ENCODE results near the gene ZNF480. TPM values are rescaled to one million over a fixed set of nuclear protein-coding genes. Genes with fewer than 3 reads are reported as not detected.
"Not testable (repeated sequence)": the region's sequence is repeated elsewhere in the genome, so short reads cannot be mapped to it uniquely, and the experiment has no call there.

ZNF480 gene
- total RNA-seq, 2 donors from 2014 or later = 2.5 to 9.6 TPM

DNA sequence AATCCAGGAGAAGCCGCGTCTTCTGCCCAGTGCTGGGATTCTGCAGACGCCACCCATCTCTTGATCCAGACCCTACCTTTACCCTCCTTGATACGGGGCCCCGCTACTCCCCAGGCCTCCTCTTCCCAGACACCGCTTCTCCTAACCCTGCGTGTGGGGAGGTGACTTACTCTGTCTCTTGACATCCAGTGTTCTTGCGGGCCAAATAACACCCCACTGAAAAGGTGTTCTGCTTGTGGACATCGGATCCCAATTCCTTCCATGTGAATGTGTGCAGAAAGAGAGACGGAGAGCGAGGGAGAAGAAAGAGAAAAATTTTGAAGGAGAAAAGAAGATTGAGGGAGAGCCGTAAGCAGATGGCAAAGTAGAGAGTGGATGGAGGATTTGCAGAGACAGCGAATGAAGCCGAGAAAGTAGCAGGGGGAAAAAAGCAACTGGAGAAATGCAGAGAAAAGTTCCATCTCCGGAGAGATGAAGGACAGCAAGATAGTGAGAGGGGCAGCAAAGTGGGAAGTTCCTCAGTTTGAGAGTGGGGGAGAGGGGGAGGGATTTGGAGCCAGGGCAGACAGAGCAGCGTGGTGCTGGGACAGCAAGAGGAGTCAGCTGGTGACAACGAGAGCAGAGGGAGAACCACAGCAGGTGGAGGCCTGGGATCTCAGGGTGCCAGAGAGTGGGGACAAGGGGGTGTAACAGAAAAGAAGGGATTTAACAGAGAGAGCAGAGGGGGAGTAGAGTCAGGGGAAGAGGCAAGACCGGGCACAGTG is 814 bp downstream of the ZNF480 start:
- Mint-ChIP-seq H3K9me3 (peaks cover 22% of the 10 kb centered on the region), H3K4me1 (peaks cover 15% of the 10 kb centered on the region)
- no peak for ATAC-seq (replicated peaks)

GRCh38 chr19:52307275-52307674 is 10.3 kb downstream of the ZNF480 start:
- peaks cover 90% of the 10 kb centered on the region for H3K36me3 Mint-ChIP-seq (ENCODE audit: low read depth)
- no peak overlapping the region for H3K27ac Mint-ChIP-seq
- H3K4me3 Mint-ChIP-seq = no peak overlapping the region
- no peak for ATAC-seq (replicated peaks)
- no peaks in the 10 kb centered on the region for H3K4me1 Mint-ChIP-seq
- H3K9me3 Mint-ChIP-seq = peaks cover 11% of the 10 kb centered on the region
- no peaks in the 10 kb centered on the region for H3K27me3 Mint-ChIP-seq

More for the DNA sequence above, 814 bp downstream of the ZNF480 start:
- peak overlapping the region; percentile 90 for H3K4me3 Mint-ChIP-seq
- H3K27ac Mint-ChIP-seq = peak overlapping the region; percentile 99
- no peaks in the 10 kb centered on the region for H3K27me3 Mint-ChIP-seq
- H3K36me3 Mint-ChIP-seq (ENCODE audit: low read depth) = peaks cover 57% of the 10 kb centered on the region

DNA sequence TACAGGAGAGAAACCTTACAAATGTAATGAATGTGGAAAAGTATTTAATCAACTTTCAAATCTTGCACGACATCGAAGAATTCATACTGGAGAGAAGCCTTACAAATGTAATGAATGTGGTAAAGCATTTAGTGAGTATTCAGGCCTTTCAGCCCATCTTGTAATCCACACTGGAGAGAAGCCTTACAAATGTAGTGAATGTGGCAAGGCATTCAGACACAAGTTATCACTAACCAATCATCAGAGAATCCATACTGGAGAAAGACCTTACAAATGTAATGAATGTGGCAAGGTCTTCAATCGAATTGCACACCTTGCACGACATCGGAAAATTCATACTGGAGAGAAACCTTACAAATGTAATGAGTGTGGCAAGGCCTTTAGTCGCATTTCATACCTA is 25.5 kb downstream of the ZNF480 start:
- H3K4me1 Mint-ChIP-seq = no peaks in the 10 kb centered on the region
- no peak overlapping the region for H3K27ac Mint-ChIP-seq
- peaks cover 65% of the 10 kb centered on the region for H3K36me3 Mint-ChIP-seq (ENCODE audit: low read depth)
- H3K9me3 Mint-ChIP-seq = peaks cover 36% of the 10 kb centered on the region
- no peaks in the 10 kb centered on the region for H3K27me3 Mint-ChIP-seq
- H3K4me3 Mint-ChIP-seq = no peak overlapping the region
- no peak for ATAC-seq (replicated peaks)

- H3K36me3 Mint-ChIP-seq (ENCODE audit: low read depth) = peaks cover 8% of the 10 kb centered on the region
- H3K9me3 Mint-ChIP-seq = peaks cover 25% of the 10 kb centered on the region
- H3K4me1 Mint-ChIP-seq = peaks cover 3% of the 10 kb centered on the region
- no peak overlapping the region for H3K4me3 Mint-ChIP-seq
- no peaks in the 10 kb centered on the region for H3K27me3 Mint-ChIP-seq
- ATAC-seq (replicated peaks) = no peak
- H3K27ac Mint-ChIP-seq = no peak overlapping the region
These were observed 34.8 kb downstream of the ZNF480 start for GRCh38 chr19:52331757-52332156.

DNA sequence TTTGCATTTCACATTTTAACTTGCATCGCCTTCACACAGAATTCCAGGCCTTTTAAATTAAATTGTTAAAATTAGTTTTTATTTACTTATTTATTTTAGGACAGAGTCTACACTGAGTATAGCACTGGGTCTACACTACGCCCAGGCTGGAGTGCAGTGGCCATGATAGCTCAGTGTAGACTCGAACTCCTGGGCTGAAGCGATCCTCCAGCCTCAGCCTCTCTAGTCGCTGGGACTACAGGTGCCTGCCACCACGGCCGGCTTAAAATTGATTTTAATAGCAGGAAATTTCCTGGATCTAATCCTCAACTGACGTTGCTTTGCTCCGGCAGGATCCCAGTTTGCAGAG is 38.8 kb downstream of the ZNF480 start:
- Mint-ChIP-seq H3K9me3 (peaks cover 25% of the 10 kb centered on the region), H3K36me3 (ENCODE audit: low read depth) (peaks cover 15% of the 10 kb centered on the region), H3K4me3 (peak overlapping the region; percentile 86), H3K4me1 (peaks cover 8% of the 10 kb centered on the region), H3K27ac (peak overlapping the region; percentile 95), H3K27me3 (no peaks in the 10 kb centered on the region)
- peak; percentile 44 for ATAC-seq (replicated peaks)

DNA sequence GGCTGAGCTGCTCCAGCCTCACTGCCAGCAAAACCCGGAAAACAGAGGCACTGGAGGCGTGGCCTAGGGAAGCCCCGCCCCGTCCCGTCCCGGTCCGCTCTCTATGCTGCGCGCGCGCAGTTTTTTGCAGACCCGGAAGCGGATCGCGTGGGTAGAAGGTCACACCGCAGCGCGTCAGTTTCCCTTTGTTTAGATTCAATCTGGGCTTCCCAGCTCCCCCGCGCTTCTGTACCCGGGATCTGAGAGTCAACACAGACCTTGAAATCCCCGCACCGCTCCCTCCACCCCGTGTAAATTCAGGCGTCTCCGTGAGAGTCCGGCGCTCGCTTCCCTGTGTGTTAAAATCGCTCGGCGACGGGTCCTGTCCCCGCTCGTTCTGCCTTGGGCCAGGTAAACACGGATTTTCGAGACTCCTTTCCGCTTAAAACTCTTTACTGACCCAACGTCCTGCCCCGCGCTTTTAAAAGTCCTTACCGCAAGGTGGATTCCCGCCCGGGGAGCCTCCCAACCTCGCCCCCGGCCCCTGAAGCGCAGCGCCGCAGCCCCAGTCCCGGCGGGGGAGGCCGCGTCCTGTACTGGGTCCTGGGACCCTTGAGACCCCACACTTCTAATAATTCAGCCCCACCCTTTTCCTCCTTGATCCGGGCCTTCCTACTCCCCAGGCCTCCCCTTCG is 39.3 kb downstream of the ZNF480 start, which contains the start of gene ZNF610:
TSS of gene ZNF610 (plus strand) at position 127 of the 674 bp plus-strand sequence. CDS start 12,930 bp downstream, outside the sequence.
- Mint-ChIP-seq H3K36me3 (ENCODE audit: low read depth) (peaks cover 15% of the 10 kb centered on the region), H3K27ac (peak within 1 kb of the TSS; percentile 95), H3K4me1 (peaks cover 8% of the 10 kb centered on the region), H3K4me3 (peak within 1 kb of the TSS; percentile 86), H3K27me3 (no peaks in the 10 kb centered on the region), H3K9me3 (peaks cover 20% of the 10 kb centered on the region)
- ATAC-seq (replicated peaks) = peak; percentile 96

- Mint-ChIP-seq H3K9me3 (peaks cover 17% of the 10 kb centered on the region), H3K36me3 (ENCODE audit: low read depth) (peaks cover 15% of the 10 kb centered on the region), H3K27me3 (no peaks in the 10 kb centered on the region), H3K4me3 (peak overlapping the region; percentile 86), H3K27ac (peak overlapping the region; percentile 95), H3K4me1 (peaks cover 8% of the 10 kb centered on the region)
- ATAC-seq (replicated peaks) = no peak
These were observed 39.9 kb downstream of the ZNF480 start for GRCh38 chr19:52336791-52337381.

- H3K4me1 Mint-ChIP-seq; H3K27me3 Mint-ChIP-seq; ATAC-seq (replicated peaks); H3K4me3 Mint-ChIP-seq; H3K27ac Mint-ChIP-seq; H3K9me3 Mint-ChIP-seq: not testable (repeated sequence)
- peaks cover 15% of the 10 kb centered on the region for H3K36me3 Mint-ChIP-seq (ENCODE audit: low read depth)
These were observed 42.1 kb downstream of the ZNF480 start for GRCh38 chr19:52339022-52339421.

DNA sequence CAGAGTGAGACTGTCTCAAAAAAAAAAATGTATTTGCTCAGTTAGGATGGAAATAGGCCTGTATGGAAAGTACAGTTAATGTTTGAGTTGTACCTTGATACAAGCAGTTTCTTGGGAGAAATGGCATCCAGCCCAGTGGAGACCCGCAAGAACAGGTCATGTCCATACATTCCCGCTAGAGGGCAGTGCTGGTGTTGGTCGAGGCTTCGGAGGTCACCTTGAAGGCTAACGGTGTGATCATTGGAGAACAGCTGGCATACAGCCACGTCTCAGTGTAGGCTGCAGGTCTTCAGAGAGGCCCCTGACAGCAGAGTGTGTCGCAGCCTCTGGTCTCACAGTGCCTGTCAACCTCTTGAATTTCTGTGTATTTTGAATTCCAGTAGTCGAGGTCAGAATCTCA is 46.6 kb downstream of the ZNF480 start:
- Mint-ChIP-seq H3K36me3 (ENCODE audit: low read depth) (peaks cover 2% of the 10 kb centered on the region), H3K27ac (no peak overlapping the region), H3K4me3 (no peak overlapping the region), H3K4me1 (no peaks in the 10 kb centered on the region), H3K9me3 (no peaks in the 10 kb centered on the region), H3K27me3 (no peaks in the 10 kb centered on the region)
- ATAC-seq (replicated peaks) = peak; percentile 74

DNA sequence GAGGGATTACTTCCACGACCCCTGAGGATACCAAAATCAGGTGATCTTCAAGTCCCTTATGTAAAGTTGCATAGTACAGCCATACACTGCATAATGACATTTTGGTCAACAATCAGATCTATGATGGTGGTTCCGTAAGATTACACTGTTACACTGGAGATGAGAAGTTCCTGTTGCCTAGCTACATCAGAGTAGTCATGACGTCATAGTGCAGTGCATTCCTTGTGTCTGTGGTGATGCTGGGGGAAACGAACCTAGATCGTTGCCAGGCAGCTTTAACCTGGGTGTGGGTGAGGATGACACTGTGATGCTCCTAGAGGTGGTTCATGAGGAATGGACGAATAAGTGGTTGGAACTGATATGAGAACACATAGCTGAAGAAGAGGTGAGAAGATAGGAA is 48.2 kb downstream of the ZNF480 start:
- Mint-ChIP-seq H3K4me1 (no peaks in the 10 kb centered on the region), H3K9me3 (peaks cover 5% of the 10 kb centered on the region), H3K27ac (no peak overlapping the region), H3K4me3 (no peak overlapping the region), H3K36me3 (ENCODE audit: low read depth) (peaks cover 12% of the 10 kb centered on the region), H3K27me3 (no peaks in the 10 kb centered on the region)
- no peak for ATAC-seq (replicated peaks)

DNA sequence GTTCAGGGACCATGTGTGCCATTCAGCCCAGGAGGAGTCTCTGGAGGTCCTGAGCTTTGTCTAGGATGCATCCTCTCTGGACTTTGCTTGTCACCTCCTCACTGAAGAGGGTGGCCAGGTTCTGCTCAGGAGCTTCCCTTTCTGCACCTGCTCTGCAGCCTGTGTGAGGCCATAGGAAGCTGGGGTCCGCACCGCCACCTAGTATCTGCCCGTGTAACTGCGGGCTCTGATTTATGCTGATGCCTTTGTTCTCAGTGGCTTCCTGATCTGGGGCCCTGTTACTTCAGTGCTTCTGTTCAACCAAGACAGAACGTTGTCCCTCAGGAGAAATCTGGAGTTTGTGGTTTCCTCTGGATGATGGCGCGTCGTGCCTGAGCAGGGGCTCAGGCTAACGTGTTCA is 54.5 kb downstream of the ZNF480 start:
- peaks cover 38% of the 10 kb centered on the region for H3K36me3 Mint-ChIP-seq (ENCODE audit: low read depth)

DNA sequence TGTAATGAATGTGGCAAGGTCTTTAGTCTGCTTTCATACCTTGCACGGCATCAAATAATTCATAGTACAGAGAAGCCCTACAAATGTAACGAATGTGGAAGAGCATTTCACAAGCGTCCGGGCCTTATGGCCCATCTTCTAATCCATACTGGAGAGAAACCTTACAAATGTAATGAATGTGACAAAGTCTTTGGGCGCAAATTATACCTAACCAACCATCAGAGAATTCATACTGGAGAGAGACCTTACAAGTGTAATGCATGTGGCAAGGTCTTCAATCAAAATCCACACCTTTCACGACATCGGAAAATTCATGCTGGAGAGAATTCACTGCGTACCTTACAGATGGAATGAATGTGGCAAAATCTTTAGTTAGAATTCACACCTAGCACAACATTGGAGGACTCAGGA is 69.5 kb downstream of the ZNF480 start:
- no peak overlapping the region for H3K27ac Mint-ChIP-seq
- peaks cover 23% of the 10 kb centered on the region for H3K36me3 Mint-ChIP-seq (ENCODE audit: low read depth)

More for the DNA sequence above, 54.5 kb downstream of the ZNF480 start:
- peaks cover 16% of the 10 kb centered on the region for H3K9me3 Mint-ChIP-seq
- no peak for ATAC-seq (replicated peaks)
- H3K4me3 Mint-ChIP-seq = no peak overlapping the region
- no peaks in the 10 kb centered on the region for H3K27me3 Mint-ChIP-seq
- H3K27ac Mint-ChIP-seq = no peak overlapping the region
- no peaks in the 10 kb centered on the region for H3K4me1 Mint-ChIP-seq

DNA sequence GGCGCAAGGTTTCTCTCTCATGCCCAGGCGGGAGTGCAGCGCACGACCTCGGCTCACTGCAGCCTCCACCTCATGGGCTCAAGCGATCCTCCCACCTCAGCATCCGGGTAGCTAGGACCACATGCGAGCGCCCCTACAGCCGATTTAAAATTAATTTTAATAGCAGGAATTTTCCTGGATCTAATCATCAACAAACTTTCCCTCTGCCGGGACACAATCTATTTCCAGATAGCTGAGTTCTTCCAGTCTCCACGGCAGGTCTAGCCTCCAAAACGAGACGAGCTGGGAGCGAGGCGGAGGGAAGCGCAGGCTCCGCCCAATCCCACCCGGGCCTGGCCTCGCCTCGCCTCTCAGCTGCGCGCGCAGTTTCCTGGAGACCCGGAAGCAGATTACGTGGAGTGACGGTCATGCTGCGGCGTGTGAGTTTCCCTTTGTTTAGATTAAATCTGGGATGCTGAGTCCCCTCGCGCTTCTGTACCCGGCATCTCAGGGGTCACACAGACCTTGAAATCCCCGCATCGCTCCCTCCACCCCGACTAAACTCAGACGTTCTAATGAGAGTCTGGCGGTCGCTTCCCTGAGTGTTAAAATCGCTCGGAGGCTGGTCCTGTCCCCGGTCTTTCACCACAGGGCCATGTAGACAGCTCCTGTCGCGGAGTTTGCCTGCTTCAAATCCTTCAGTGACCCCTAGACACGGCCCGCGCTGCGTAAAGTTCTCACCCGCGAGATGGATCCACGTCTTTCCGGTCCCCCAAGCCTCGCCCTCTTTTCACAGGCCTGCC is 72.8 kb downstream of the ZNF480 start, which contains the start of gene ZNF880:
TSS of gene ZNF880 (plus strand) at position 365 of the 782 bp plus-strand sequence. CDS start at position 408, 43 bp downstream.
- ATAC-seq (replicated peaks) = peak; percentile 100
- peaks cover 21% of the 10 kb centered on the region for H3K9me3 Mint-ChIP-seq
- H3K4me1 Mint-ChIP-seq = no peaks in the 10 kb centered on the region

More for the DNA sequence above, 69.5 kb downstream of the ZNF480 start:
- Mint-ChIP-seq H3K4me1 (no peaks in the 10 kb centered on the region), H3K27me3 (no peaks in the 10 kb centered on the region), H3K9me3 (peaks cover 26% of the 10 kb centered on the region), H3K4me3 (no peak overlapping the region)
- no peak for ATAC-seq (replicated peaks)

DNA sequence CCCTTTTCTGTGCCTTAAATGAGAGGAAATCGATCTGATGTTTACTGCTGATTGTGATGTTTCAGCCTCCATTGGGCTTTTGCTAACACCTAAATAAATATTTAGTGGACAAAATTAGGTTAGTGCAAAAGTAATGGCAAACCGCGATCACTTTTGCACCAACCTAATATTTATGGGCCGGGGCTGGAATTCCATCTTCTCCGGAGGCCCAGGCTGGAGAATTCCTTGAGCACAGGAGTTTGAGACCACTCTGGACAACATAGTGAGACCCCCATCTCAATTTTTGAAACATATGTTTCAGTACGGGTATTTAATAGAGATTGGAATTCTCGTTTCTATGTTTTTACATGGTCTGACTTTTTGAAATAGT is 73.4 kb downstream of the ZNF480 start:
- peaks cover 20% of the 10 kb centered on the region for H3K9me3 Mint-ChIP-seq
- peak overlapping the region; percentile 97 for H3K27ac Mint-ChIP-seq
- H3K36me3 Mint-ChIP-seq (ENCODE audit: low read depth) = peaks cover 47% of the 10 kb centered on the region
- no peaks in the 10 kb centered on the region for H3K27me3 Mint-ChIP-seq
- H3K4me1 Mint-ChIP-seq = no peaks in the 10 kb centered on the region
- peak overlapping the region; percentile 91 for H3K4me3 Mint-ChIP-seq
- ATAC-seq (replicated peaks) = no peak

More for the DNA sequence above, 72.8 kb downstream of the ZNF480 start, which contains the start of gene ZNF880:
- no peaks in the 10 kb centered on the region for H3K27me3 Mint-ChIP-seq
- H3K36me3 Mint-ChIP-seq (ENCODE audit: low read depth) = peaks cover 43% of the 10 kb centered on the region
- peak within 1 kb of the TSS; percentile 91 for H3K4me3 Mint-ChIP-seq
- H3K27ac Mint-ChIP-seq = peak within 1 kb of the TSS; percentile 97
